SK-N-SH (cell line): ENCODE results near the gene ASB8. TPM values are rescaled to one million over a fixed set of nuclear protein-coding genes. Genes with fewer than 3 reads are reported as not detected.

Experiments used
- CTCF ChIA-PET: fragments of 300-600, 350-600 bp; formaldehyde crosslinking; extraction: SDS; loops from one replicate; lab custom pipeline; 2021; lab: Yijun Ruan, JAX
- POLR2A ChIA-PET: fragments of 350-600 bp; sonication (Branson Sonifier 250); formaldehyde crosslinking; extraction: SDS; loops from one replicate; lab custom pipeline; 2020; ENCODE audit warnings: antibody characterized with exemption, inconsistent platforms; lab: Yijun Ruan, JAX
- DNase-seq: peaks from one replicate; pipeline ENCODE4 v3.0.0; 2012
- H2AFZ ChIP-seq: fragments of 200-600 bp; sonication (generic); 2 replicates; pipeline ENCODE4 v1.8.1; 2016; ENCODE audit warnings: antibody characterized with exemption, mild to moderate bottlenecking, low read depth
- H3F3A ChIP-seq: fragments of 200-600 bp; sonication (generic); replicated peaks from 2 replicates; pipeline ENCODE3; 2016; ENCODE audit warnings: antibody characterized with exemption, mild to moderate bottlenecking; ENCODE audit not compliant: insufficient read depth
- H3K27ac ChIP-seq, 2 experiments: fragments of 200-500 bp in 1 of 2; fragments of 200-600 bp in 1 of 2; sonication (Bioruptor generic) in 1 of 2; sonication (generic), shearing (Covaris generic) in 1 of 2; 2 replicates each; pipeline versions ENCODE4 v1.5.1 to v1.6.1; 2014 to 2016; ENCODE audit warnings: low read depth in 2 of 2, inconsistent platforms in 1 of 2, low read length in 1 of 2, mild to moderate bottlenecking in 1 of 2, mixed read lengths in 1 of 2
- H3K27me3 ChIP-seq: fragments of 200-600 bp; sonication (generic), shearing (Covaris generic); 2 replicates; pipeline ENCODE4 v1.6.1; 2016; ENCODE audit warnings: mixed run types; ENCODE audit not compliant: insufficient read depth
- H3K36me3 ChIP-seq, 2 experiments: fragments of 200-500 bp in 1 of 2; fragments of 200-600 bp in 1 of 2; sonication (Bioruptor generic) in 1 of 2; sonication (generic) in 1 of 2; replicated peaks in 1 of 2; 2 replicates each; pipeline versions ENCODE3 to v1.5.1; 2014 to 2016; ENCODE audit warnings: low read length in 1 of 2, mild to moderate bottlenecking in 1 of 2; ENCODE audit not compliant: insufficient read depth in 2 of 2, control insufficient read depth in 1 of 2
- H3K4me1 ChIP-seq, 2 experiments: fragments of 200-500 bp in 1 of 2; fragments of 200-600 bp in 1 of 2; sonication (Bioruptor generic) in 1 of 2; sonication (generic), shearing (Covaris generic) in 1 of 2; 2 replicates each; pipeline versions ENCODE4 v1.5.1 to v1.6.1; 2014 to 2016; ENCODE audit warnings: low read depth in 1 of 2, low read length in 1 of 2, mixed run types in 1 of 2; ENCODE audit not compliant: insufficient read depth in 2 of 2, control insufficient read depth in 1 of 2
- H3K4me2 ChIP-seq: fragments of 200-600 bp; sonication (generic), shearing (Covaris generic); 2 replicates; pipeline ENCODE4 v1.6.1; 2017; ENCODE audit warnings: mixed run types
- H3K4me3 ChIP-seq, 2 experiments: fragments of 200-500 bp in 1 of 2; fragments of 200-600 bp in 1 of 2; sonication (Bioruptor generic) in 1 of 2; sonication (generic), shearing (Covaris generic) in 1 of 2; 2 replicates each; pipeline versions ENCODE4 v1.5.1 to v1.8.1; 2014 to 2016; ENCODE audit warnings: low read depth in 2 of 2, inconsistent platforms in 1 of 2, low read length in 1 of 2, mild to moderate bottlenecking in 1 of 2, mixed read lengths in 1 of 2, moderate library complexity in 1 of 2
- H3K79me2 ChIP-seq: fragments of 200-600 bp; sonication (generic); 2 replicates; pipeline ENCODE4 v1.8.1; 2017; ENCODE audit warnings: mild to moderate bottlenecking; ENCODE audit not compliant: insufficient read depth
- H3K9ac ChIP-seq: fragments of 200-600 bp; sonication (generic); 2 replicates; pipeline ENCODE4 v1.6.1; 2017; ENCODE audit warnings: mixed run types
- H3K9me2 ChIP-seq: fragments of 200-600 bp; sonication (generic); 2 replicates; pipeline ENCODE4 v1.6.1; 2017; ENCODE audit warnings: mixed run types
- H3K9me3 ChIP-seq: fragments of 200-600 bp; sonication (generic); 2 replicates; pipeline ENCODE4 v1.6.1; 2017; ENCODE audit warnings: mixed run types, mild to moderate bottlenecking, moderate library complexity
- H4K20me1 ChIP-seq: fragments of 200-600 bp; sonication (generic); 2 replicates; pipeline ENCODE4 v1.6.1; 2017; ENCODE audit warnings: mild to moderate bottlenecking, mixed run types; ENCODE audit not compliant: insufficient read depth
- EP300 ChIP-seq, 2 experiments: IDR thresholded peaks; 2 replicates each; pipeline versions ENCODE4 v1.4.0 to v1.6.1; 2012; ENCODE audit warnings: borderline replicate concordance in 1 of 2, low read depth in 1 of 2, low read length in 1 of 2
- FOSL2 ChIP-seq: IDR thresholded peaks from 2 replicates; pipeline ENCODE4 v1.4.0; 2012; ENCODE audit warnings: low read depth, mild to moderate bottlenecking, moderate library complexity, borderline replicate concordance
- FOXJ3 ChIP-seq: sonication (generic); formaldehyde crosslinking; IDR thresholded peaks from 2 replicates; pipeline ENCODE4 v1.5.1; 2020; ENCODE audit warnings: mild to moderate bottlenecking, missing genetic modification reagents
- MEF2A ChIP-seq: IDR thresholded peaks from 2 replicates; pipeline ENCODE4 v1.4.0; 2012; ENCODE audit warnings: low read depth, borderline replicate concordance
- MXI1 ChIP-seq: IDR thresholded peaks from 2 replicates; pipeline ENCODE4 v1.6.1; 2012; ENCODE audit warnings: mild to moderate bottlenecking, low read depth, low read length, improper control_type of control experiment
- NFIC ChIP-seq: IDR thresholded peaks from 2 replicates; pipeline ENCODE4 v1.4.0; 2012; ENCODE audit warnings: borderline replicate concordance
- REST ChIP-seq: IDR thresholded peaks from 2 replicates; pipeline ENCODE4 v1.6.1; 2012; ENCODE audit warnings: mild to moderate bottlenecking, low read depth, low read length, moderate library complexity
- RFX5 ChIP-seq: IDR thresholded peaks from 2 replicates; pipeline ENCODE4 v1.6.1; 2012; ENCODE audit warnings: mild to moderate bottlenecking, improper control_type of control experiment, low read length
- RXRA ChIP-seq: IDR thresholded peaks from 2 replicates; pipeline ENCODE4 v1.4.0; 2012; ENCODE audit warnings: low read depth, mild to moderate bottlenecking, borderline replicate concordance
- TAF1 ChIP-seq: IDR thresholded peaks from 2 replicates; pipeline ENCODE4 v1.6.1; 2012; ENCODE audit warnings: low read depth, mild to moderate bottlenecking, low read length, moderate library complexity, borderline replicate concordance
- WGBS: methylation state at CpG from one replicate; pipeline ENCODE4 v1.1.6; 2017; ENCODE audit warnings: low lambda C conversion rate; 5-methylcytosine and 5-hydroxymethylcytosine counted together
- polyA plus RNA-seq, 3 experiments: library from polyadenylated mRNA; depleted of rRNA; stranded (reverse); fragments of >200 nt; gene quantifications; 2 replicates each; pipeline ENCODE4 v1.2.3, GENCODE V29; 2012

Gene ASB8
- polyA plus RNA-seq, 1 of the 3 experiments (the other 2 are of a cell fraction): 13.8 TPM

GRCh38 chr12:48128800-48129199 lies 28.5 kb downstream of the ASB8 start:
- Histone ChIP-seq H2AFZ (no peak overlapping the region), H3K4me1 (no peaks in the 10 kb centered on the region), H3K9me3 (no peaks in the 10 kb centered on the region), H3K27me3 (no peaks in the 10 kb centered on the region), H3K27ac (no peak overlapping the region), H3K36me3 (peaks cover 44 to 90% of the 10 kb centered on the region in 2 experiments), H3K9ac (no peak overlapping the region), H3K4me3 (no peak overlapping the region), H4K20me1 (no peaks in the 10 kb centered on the region), H3K79me2 (no peaks in the 10 kb centered on the region), H3K4me2 (no peak overlapping the region), H3K9me2 (no peaks in the 10 kb centered on the region), H3F3A (no peaks in the 10 kb centered on the region)
- TF ChIP-seq REST (no peak), RXRA (no peak), RFX5 (no peak), MEF2A (no peak)
- DNase-seq: no peak
- CTCF ChIA-PET: interaction anchor here (1.0 kb wide), 1 partner anchor 28 kb away, joined by 3 read pairs; the partner anchor contains the start of gene ASB8
- POLR2A ChIA-PET: no interaction called here
- 93% methylated on average over 1 of the region's 1 CpG for WGBS

GRCh38 chr12:48126953-48127630 lies 30.2 kb downstream of the ASB8 start:
- H3K27ac ChIP-seq: no peak overlapping the region
- no peak overlapping the region for H3K4me3 ChIP-seq
- CTCF ChIA-PET: no interaction called here
- H4K20me1 ChIP-seq: no peaks in the 10 kb centered on the region
- POLR2A ChIA-PET: no interaction called here
- no peaks in the 10 kb centered on the region for H3K4me1 ChIP-seq
- H3K9me3 ChIP-seq: no peaks in the 10 kb centered on the region
- peaks cover 50 to 87% of the 10 kb centered on the region in 2 experiments for H3K36me3 ChIP-seq
- H2AFZ ChIP-seq: no peak overlapping the region
- no peaks in the 10 kb centered on the region for H3K27me3 ChIP-seq
- WGBS: 100% methylated on average over 2 of the region's 2 CpGs
- H3K79me2 ChIP-seq: peaks cover under 1% of the 10 kb centered on the region; the same call in 1 of the 2 replicates
- no peak overlapping the region for H3K9ac ChIP-seq
- no peaks in the 10 kb centered on the region for H3K9me2 ChIP-seq
- no peaks in the 10 kb centered on the region for H3F3A ChIP-seq
- no peak for DNase-seq
- TF ChIP-seq FOSL2: no peak
- TF ChIP-seq EP300 (IDR thresholded peaks at IDR 0.05; ENCODE audit: borderline replicate concordance in 1 of 2, low read depth in 1 of 2, low read length in 1 of 2): no peak
- no peak for TF ChIP-seq TAF1
- TF ChIP-seq NFIC: peak; percentile 48
- no peak for TF ChIP-seq MXI1
- TF ChIP-seq FOXJ3 (CRISPR knock-in tag): no peak
- no peak overlapping the region for H3K4me2 ChIP-seq
